Measurements from ENCODE around the gene MAP7. TPM values are rescaled to one million over a fixed set of nuclear protein-coding genes. Genes with fewer than 3 reads are reported as not detected.

The MAP7 gene
- total RNA-seq, 4 donors from 2014 or later, result 16.5 to 47.1 (median 38.8) TPM

DNA sequence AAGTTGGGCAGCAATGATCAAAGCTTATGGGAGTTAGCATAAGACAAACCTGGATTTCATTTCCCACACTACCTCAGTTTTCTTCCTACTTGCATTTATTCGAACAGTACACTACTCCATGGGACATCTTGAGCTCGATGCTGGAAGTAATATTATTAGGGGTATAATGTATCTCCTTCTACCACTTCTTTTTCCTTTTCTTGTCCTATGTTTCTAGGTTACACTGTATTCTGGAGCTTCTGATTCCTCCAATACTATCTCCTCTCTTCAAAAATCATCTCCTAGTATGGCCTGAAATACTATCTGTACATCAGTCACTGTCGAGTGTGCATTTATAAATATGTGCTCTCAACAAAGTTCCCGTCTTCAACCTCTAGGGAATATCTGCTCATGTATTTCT is 124.4 kb downstream of the MAP7 start:
- no peak for DNase-seq
- Histone ChIP-seq H3K27me3 (no peaks in the 10 kb centered on the region), H3K27ac (no peak overlapping the region), H3K36me3 (no peaks in the 10 kb centered on the region), H3K9me3 (no peaks in the 10 kb centered on the region), H3K4me3 (no peak overlapping the region), H3K4me1 (peaks cover 0 to 12% (median 0%) of the 10 kb centered on the region in 4 donors)
- TF ChIP-seq, protein P1, sequence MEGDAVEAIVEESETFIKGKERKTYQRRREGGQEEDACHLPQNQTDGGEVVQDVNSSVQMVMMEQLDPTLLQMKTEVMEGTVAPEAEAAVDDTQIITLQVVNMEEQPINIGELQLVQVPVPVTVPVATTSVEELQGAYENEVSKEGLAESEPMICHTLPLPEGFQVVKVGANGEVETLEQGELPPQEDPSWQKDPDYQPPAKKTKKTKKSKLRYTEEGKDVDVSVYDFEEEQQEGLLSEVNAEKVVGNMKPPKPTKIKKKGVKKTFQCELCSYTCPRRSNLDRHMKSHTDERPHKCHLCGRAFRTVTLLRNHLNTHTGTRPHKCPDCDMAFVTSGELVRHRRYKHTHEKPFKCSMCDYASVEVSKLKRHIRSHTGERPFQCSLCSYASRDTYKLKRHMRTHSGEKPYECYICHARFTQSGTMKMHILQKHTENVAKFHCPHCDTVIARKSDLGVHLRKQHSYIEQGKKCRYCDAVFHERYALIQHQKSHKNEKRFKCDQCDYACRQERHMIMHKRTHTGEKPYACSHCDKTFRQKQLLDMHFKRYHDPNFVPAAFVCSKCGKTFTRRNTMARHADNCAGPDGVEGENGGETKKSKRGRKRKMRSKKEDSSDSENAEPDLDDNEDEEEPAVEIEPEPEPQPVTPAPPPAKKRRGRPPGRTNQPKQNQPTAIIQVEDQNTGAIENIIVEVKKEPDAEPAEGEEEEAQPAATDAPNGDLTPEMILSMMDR (IDR thresholded peaks at IDR 0.05), result no peak
- TF ChIP-seq POLR2A (IDR thresholded peaks at IDR 0.05), result no peak

DNA sequence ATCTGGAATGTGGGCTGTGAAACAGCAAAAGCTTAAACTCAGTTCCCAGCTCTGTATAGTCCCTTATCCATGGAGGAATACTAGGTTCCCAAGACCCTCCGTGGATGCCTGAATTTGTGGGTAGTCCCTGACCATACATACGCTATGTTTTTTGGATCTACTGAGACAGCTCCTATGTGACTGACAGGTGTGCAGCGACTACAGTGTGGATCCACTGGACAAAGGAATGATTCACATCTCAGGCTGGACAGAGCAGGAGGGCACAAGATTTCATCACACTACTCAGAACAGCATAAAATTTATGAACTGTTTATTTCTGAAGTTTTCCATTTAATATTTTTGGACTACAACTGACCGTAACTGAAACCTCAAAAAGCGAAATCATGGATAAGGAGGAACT is 125.3 kb downstream of the MAP7 start:
- H3K36me3 ChIP-seq, result no peaks in the 10 kb centered on the region
- DNase-seq, result no peak
- no peak for TF ChIP-seq POLR2A (IDR thresholded peaks at IDR 0.05)
- TF ChIP-seq, protein P1 (IDR thresholded peaks at IDR 0.05), result no peak
- H3K27me3 ChIP-seq, result no peaks in the 10 kb centered on the region
- H3K9me3 ChIP-seq, result no peaks in the 10 kb centered on the region
- no peak overlapping the region for H3K4me3 ChIP-seq
- no peak overlapping the region for H3K27ac ChIP-seq
- H3K4me1 ChIP-seq, result peaks cover 0 to 12% (median 0%) of the 10 kb centered on the region in 4 donors

DNA sequence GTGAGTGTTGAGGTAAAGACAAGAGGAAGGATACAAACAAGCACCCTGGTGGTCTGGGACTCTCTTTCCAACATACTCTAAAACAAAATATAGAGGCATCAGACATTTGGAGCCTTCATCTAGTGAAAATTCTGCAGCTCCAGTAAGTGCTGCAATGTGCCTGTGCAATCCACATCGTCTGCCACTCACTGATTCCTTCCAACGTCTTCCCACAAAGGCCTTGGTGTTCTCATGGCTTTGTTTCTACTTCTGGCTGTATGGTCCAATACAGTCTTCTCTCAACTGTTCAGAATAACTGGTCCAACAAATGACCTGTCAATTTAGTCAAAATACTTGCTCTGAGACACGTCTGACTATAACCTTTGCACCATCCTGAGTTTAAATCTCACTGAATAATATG is 125.8 kb downstream of the MAP7 start:
- no peaks in the 10 kb centered on the region for H3K9me3 ChIP-seq
- no peaks in the 10 kb centered on the region for H3K36me3 ChIP-seq
- no peaks in the 10 kb centered on the region for H3K27me3 ChIP-seq
- H3K4me1 ChIP-seq, result peaks cover 0 to 12% (median 0%) of the 10 kb centered on the region in 4 donors
- H3K27ac ChIP-seq, result no peak overlapping the region
- DNase-seq, result no peak
- TF ChIP-seq POLR2A (IDR thresholded peaks at IDR 0.05), result no peak
- TF ChIP-seq, protein P1 (IDR thresholded peaks at IDR 0.05), result no peak
- no peak overlapping the region for H3K4me3 ChIP-seq

DNA sequence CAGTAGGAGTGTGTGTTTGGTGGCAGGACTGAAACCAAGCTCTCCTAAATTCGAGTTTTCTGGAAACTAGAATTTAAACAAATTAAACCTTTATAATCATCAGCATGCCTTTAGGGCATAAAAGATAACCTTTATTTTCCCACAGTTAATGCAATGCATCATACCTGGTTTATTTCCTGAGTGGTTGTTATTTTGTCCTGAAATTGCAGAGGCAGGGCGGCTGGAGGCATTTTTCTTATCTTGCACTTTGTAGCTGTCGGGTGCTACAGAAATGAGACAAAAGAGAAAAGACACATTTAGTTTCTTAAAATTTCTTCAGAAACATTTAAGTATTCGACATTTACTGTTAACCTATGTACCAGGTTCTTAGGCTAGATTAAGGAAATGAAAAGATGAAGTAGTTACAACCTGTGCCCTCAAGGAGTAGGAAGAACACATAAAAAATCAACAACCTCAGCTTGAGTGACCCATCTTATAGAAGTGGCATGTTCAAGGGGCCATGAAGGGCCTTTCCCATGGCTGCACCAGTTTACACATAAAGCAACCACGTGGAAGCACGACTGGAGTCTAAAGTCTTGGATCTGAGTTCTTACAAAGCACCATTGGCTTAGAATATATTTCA is 128.6 kb downstream of the MAP7 start:
- no peak for TF ChIP-seq POLR2A (IDR thresholded peaks at IDR 0.05)
- TF ChIP-seq, protein P1 (IDR thresholded peaks at IDR 0.05), result peak in 2 of 6 experiments; percentile 6 to 13
- H3K4me3 ChIP-seq, result no peak overlapping the region
- no peaks in the 10 kb centered on the region for H3K9me3 ChIP-seq
- no peaks in the 10 kb centered on the region for H3K27me3 ChIP-seq
- DNase-seq, result no peak
- H3K4me1 ChIP-seq, result peaks cover 0 to 12% (median 0%) of the 10 kb centered on the region in 4 donors
- H3K36me3 ChIP-seq, result no peaks in the 10 kb centered on the region
- H3K27ac ChIP-seq, result no peak overlapping the region

DNA sequence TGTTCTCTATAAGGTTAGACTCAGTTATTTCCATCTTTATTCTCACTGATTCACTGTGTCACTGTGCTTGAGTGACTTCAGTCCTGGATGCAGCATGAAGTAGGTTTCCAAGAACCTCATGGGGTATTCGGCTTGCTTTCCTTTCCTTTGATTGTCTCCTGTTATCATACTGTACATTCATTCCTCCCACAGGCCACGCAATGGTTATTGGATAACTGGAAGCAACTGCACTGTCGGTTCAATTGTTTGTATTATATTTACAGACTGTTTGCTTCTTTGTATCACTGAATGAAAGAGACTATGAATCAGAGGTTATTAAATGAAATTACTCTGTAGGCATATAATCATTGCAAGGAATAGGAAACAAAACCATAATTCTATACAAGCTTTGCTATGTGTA is 129.4 kb downstream of the MAP7 start:
- no peak for DNase-seq
- H3K27ac ChIP-seq, result no peak overlapping the region
- H3K9me3 ChIP-seq, result no peaks in the 10 kb centered on the region
- H3K4me1 ChIP-seq, result peaks cover 0 to 12% (median 0%) of the 10 kb centered on the region in 4 donors
- no peak for TF ChIP-seq POLR2A (IDR thresholded peaks at IDR 0.05)
- no peak overlapping the region for H3K4me3 ChIP-seq
- no peaks in the 10 kb centered on the region for H3K36me3 ChIP-seq
- H3K27me3 ChIP-seq, result no peaks in the 10 kb centered on the region

DNA sequence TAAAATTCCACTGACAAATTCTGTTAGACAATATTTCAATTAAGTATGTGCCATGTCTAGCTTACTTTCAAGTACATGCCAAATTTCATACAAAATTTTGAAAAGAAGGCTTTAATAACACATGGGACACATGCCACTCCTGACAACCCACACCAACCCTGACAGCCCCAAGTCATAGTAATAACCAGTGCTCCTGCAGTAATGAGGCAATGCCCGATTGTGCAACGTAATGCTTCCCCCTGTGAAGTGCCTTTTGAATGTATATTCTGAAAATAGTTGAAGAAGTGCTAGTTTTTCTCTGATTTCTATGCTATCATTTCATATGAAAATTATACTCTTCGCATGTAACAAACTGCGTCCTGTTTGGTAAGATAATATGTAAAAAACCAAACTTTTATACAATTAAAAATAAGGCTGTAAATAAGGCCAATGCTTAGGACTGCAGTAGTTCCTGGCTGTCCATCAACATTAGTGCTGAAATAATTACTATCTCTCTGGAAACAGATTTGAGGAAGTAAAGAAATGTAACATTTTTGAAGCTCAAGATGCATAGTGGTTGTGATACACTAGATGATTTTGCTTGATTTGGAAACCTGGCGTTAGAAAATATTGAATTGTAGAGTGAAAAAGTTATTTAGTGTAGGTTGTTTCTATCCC is 134.7 kb downstream of the MAP7 start:
- no peak for TF ChIP-seq POLR2A (IDR thresholded peaks at IDR 0.05)
- TF ChIP-seq, protein P1 (IDR thresholded peaks at IDR 0.05), result no peak
- Histone ChIP-seq H3K27me3 (no peaks in the 10 kb centered on the region), H3K4me1 (no peaks in the 10 kb centered on the region), H3K9me3 (no peaks in the 10 kb centered on the region), H3K36me3 (no peaks in the 10 kb centered on the region), H3K4me3 (no peak overlapping the region), H3K27ac (no peak overlapping the region)
- DNase-seq, result no peak

All from Peyer's patch (tissue), 4 donors.